A549 (cell line): ENCODE measurements around the gene BLMH.

Experiments
- CTCF ChIP-seq: fragments of >200 bp; sonication (Bioruptor Twin); formaldehyde crosslinking; IDR thresholded peaks from 3 replicates; pipeline ENCODE4 v1.5.1; 2016
- ELK1 ChIP-seq: fragments of 150-350 bp; IDR thresholded peaks from 2 replicates; pipeline ENCODE4 v1.6.1; 2014; ENCODE audit warnings: low read depth, mild to moderate bottlenecking, low read length
- RFX5 ChIP-seq: fragments of 450-650 bp; IDR thresholded peaks from 2 replicates; pipeline ENCODE4 v1.7.1; 2014; ENCODE audit warnings: antibody characterized with exemption, mild to moderate bottlenecking, moderate library complexity

- TF ChIP-seq CTCF (no peak), RFX5 (no peak), ELK1 (no peak)
Observed at GRCh38 chr17:30332057-30332542, 40.4 kb upstream of the BLMH start.
